Transverse colon (tissue), 4 donors: ENCODE results near the gene GALNT2. TPM values are rescaled to one million over a fixed set of nuclear protein-coding genes. Genes with fewer than 3 reads are reported as not detected.

Experiments
- DNase-seq: peaks from one replicate; pipeline ENCODE4 v3.0.0-alpha.2; 2019
- H3K27ac ChIP-seq, 4 donors: fragments of 200-600 bp; sonication (generic); 2 replicates each; pipeline ENCODE4 v1.5.1; 2016 to 2018; ENCODE audit warnings: inconsistent platforms in 4 of 4
- H3K27me3 ChIP-seq: fragments of 200-600 bp; sonication (generic); 2 replicates; pipeline ENCODE4 v1.5.1; 2017; ENCODE audit warnings: inconsistent platforms
- H3K36me3 ChIP-seq, 4 donors: fragments of 200-600 bp; sonication (generic); 2 replicates each; pipeline ENCODE4 v1.5.1; 2017 to 2019; ENCODE audit warnings: inconsistent platforms in 4 of 4
- H3K4me1 ChIP-seq, 4 donors: fragments of 200-600 bp; sonication (generic); 2 replicates each; pipeline ENCODE4 v1.5.1; 2017 to 2020; ENCODE audit warnings: inconsistent platforms in 4 of 4
- H3K4me3 ChIP-seq, 4 donors: fragments of 200-600 bp; sonication (generic); 1 replicate in 1 of 4; 2 replicates in 3 of 4; pipeline versions ENCODE4 v1.5.1 to v1.6.1; 2017 to 2019; ENCODE audit warnings: inconsistent platforms in 4 of 4
- H3K9me3 ChIP-seq, 2 donors: fragments of 200-600 bp; sonication (generic); 2 replicates each; pipeline ENCODE4 v1.5.1; 2017 to 2019; ENCODE audit warnings: inconsistent platforms in 2 of 2
- CTCF ChIP-seq, 5 experiments: fragments of 200-600 bp in 3 of 5; fragments of 450-650 bp in 2 of 5; sonication (generic) in 3 of 5; IDR thresholded peaks; 1 replicate in 2 of 5; 2 replicates in 3 of 5; pipeline ENCODE4 v1.5.1; 2016 to 2017; ENCODE audit warnings: antibody characterized with exemption in 5 of 5, inconsistent platforms in 3 of 5, mild to moderate bottlenecking in 2 of 5, moderate library complexity in 1 of 5
- EP300 ChIP-seq: sonication (generic); formaldehyde crosslinking; IDR thresholded peaks from one replicate; pipeline ENCODE4 v1.6.1; 2017; ENCODE audit warnings: antibody characterized with exemption, low read depth
- POLR2A ChIP-seq: fragments of 450-650 bp; IDR thresholded peaks from one replicate; pipeline ENCODE4 v1.6.1; 2016; ENCODE audit warnings: antibody characterized with exemption, mild to moderate bottlenecking, moderate library complexity
- POLR2AphosphoS5 ChIP-seq, 3 donors: sonication (generic); formaldehyde crosslinking; IDR thresholded peaks; one replicate each; pipeline ENCODE4 v1.6.1; 2016; ENCODE audit warnings: antibody characterized with exemption in 3 of 3
- WGBS, 2 donors: methylation state at CpG; one replicate each; pipeline ENCODE4 v1.1.5; 2018; ENCODE audit warnings: low coverage in 1 of 2; 5-methylcytosine and 5-hydroxymethylcytosine counted together
- in situ Hi-C, 4 donors: fragments of 200-750 bp; cut with MboI; loops; one replicate each; pipeline versions ENCODE4 v1.15.0 to v1.15.1; 2017; ENCODE audit warnings: low sequenced_read_pairs in 3 of 4, low pct_ligation_motif_present in 1 of 4, low pct_unique_long_range_greater_than_20kb in 1 of 4
- intact Hi-C: fragments of 100-400 bp; cut with DNase I; formaldehyde crosslinking; loops from one replicate; pipeline ENCODE4 v1.15.1; 2023; ENCODE audit warnings: low total_unique reads
- total RNA-seq, 4 donors: library from RNA; depleted of rRNA; stranded (reverse); fragments of >200 nt; gene quantifications; one replicate each; pipeline ENCODE4 v1.1.0, GENCODE V29; 2016

GALNT2 gene
- total RNA-seq, 4 donors from 2014 or later: 16.5 to 48.8 (median 36.8) TPM

- WGBS, 2 donors: 82 to 93% methylated on average over 3 to 5 of the region's 5 CpGs
- in situ Hi-C loops (no loop called here), intact Hi-C loops (no loop called here)
- H3K27me3 ChIP-seq: no peaks in the 10 kb centered on the region
- no peaks in the 10 kb centered on the region for H3K4me1 ChIP-seq
- no peaks in the 10 kb centered on the region for H3K36me3 ChIP-seq
- TF ChIP-seq CTCF (IDR thresholded peaks at IDR 0.05): no peak
- no peak for TF ChIP-seq EP300
- TF ChIP-seq POLR2AphosphoS5 (IDR thresholded peaks at IDR 0.05): no peak
- no peak for TF ChIP-seq POLR2A
- H3K9me3 ChIP-seq: no peaks in the 10 kb centered on the region
- no peak for DNase-seq
- no peak overlapping the region for H3K27ac ChIP-seq
- H3K4me3 ChIP-seq: no peak overlapping the region
Measured at GRCh38 chr1:230052665-230053064, 14.4 kb upstream of the GALNT2 start.

- WGBS, 2 donors: 68 to 80% methylated on average over 7 to 8 of the region's 8 CpGs
- no peak for DNase-seq
- Histone ChIP-seq H3K4me1 (no peaks in the 10 kb centered on the region), H3K36me3 (no peaks in the 10 kb centered on the region), H3K9me3 (no peaks in the 10 kb centered on the region), H3K4me3 (no peak overlapping the region), H3K27ac (no peak overlapping the region), H3K27me3 (no peaks in the 10 kb centered on the region)
- intact Hi-C loops: no loop called here
- TF ChIP-seq POLR2AphosphoS5 (IDR thresholded peaks at IDR 0.05): no peak
- in situ Hi-C loops: no loop called here
Measured at GRCh38 chr1:230054092-230054749, 12.8 kb upstream of the GALNT2 start.

- Histone ChIP-seq H3K9me3 (no peaks in the 10 kb centered on the region), H3K27ac (no peak overlapping the region), H3K4me1 (no peaks in the 10 kb centered on the region), H3K27me3 (no peaks in the 10 kb centered on the region), H3K4me3 (no peak overlapping the region), H3K36me3 (no peaks in the 10 kb centered on the region)
- TF ChIP-seq EP300: no peak
- TF ChIP-seq POLR2A: no peak
- no peak for TF ChIP-seq CTCF (IDR thresholded peaks at IDR 0.05)
- TF ChIP-seq POLR2AphosphoS5 (IDR thresholded peaks at IDR 0.05): no peak
- intact Hi-C loops (no loop called here), in situ Hi-C loops (no loop called here)
- 94 to 100% methylated on average over 1 of the region's 1 CpG for WGBS, 2 donors
- no peak for DNase-seq
Measured at GRCh38 chr1:230056098-230056497, 10.9 kb upstream of the GALNT2 start.

GRCh38 chr1:230057100-230057499 lies 9.9 kb upstream of the GALNT2 start:
- no peak for DNase-seq
- intact Hi-C loops (no loop called here), in situ Hi-C loops (no loop called here)
- no peaks in the 10 kb centered on the region for H3K4me1 ChIP-seq
- H3K27me3 ChIP-seq: no peaks in the 10 kb centered on the region
- no peak overlapping the region for H3K27ac ChIP-seq
- TF ChIP-seq EP300 (no peak), POLR2AphosphoS5 (IDR thresholded peaks at IDR 0.05) (no peak), CTCF (IDR thresholded peaks at IDR 0.05) (no peak), POLR2A (no peak)
- no peak overlapping the region for H3K4me3 ChIP-seq
- no peaks in the 10 kb centered on the region for H3K36me3 ChIP-seq
- 52 to 60% methylated on average over 4 of the region's 4 CpGs for WGBS, 2 donors
- H3K9me3 ChIP-seq: no peaks in the 10 kb centered on the region
